ENCODE data around the gene PPIAL4G. TPM values are rescaled to one million over a fixed set of nuclear protein-coding genes. Genes with fewer than 3 reads are reported as not detected.
"Not testable (repeated sequence)": the region's sequence is repeated elsewhere in the genome, so short reads cannot be mapped to it uniquely, and the experiment has no call there.

PPIAL4G gene
- under 1 TPM in 1 of 6 donors, not detected in 5; 0.10 TPM for total RNA-seq

- not testable (repeated sequence) for DNase-seq; ATAC-seq (ENCODE audit: low FRiP score in 2 of 2); H3K4me1 ChIP-seq; H3K4me3 ChIP-seq; H3K27ac ChIP-seq; H3K9me3 ChIP-seq; H3K36me3 ChIP-seq; H3K27me3 ChIP-seq
- WGBS, 2 donors, result 85 to 90% methylated on average over 10 to 12 of the region's 12 CpGs
These were observed at the start of gene PPIAL4G for GRCh38 chr1:148483029-148483428. PPIAL4G (minus strand) TSS chr1:148483302; CDS start chr1:148483252, 50 bp downstream.

- not testable (repeated sequence) for H3K9me3 ChIP-seq; H3K36me3 ChIP-seq; ATAC-seq (ENCODE audit: low FRiP score in 2 of 2); H3K27ac ChIP-seq; DNase-seq; H3K4me3 ChIP-seq; H3K27me3 ChIP-seq; H3K4me1 ChIP-seq
- 80% methylated on average over 1 of the region's 4 CpGs; no CpG with 5 or more reads in 1 of the 2 donors for WGBS, 2 donors
These were observed 49.1 kb upstream of the PPIAL4G start for GRCh38 chr1:148532158-148532557.

GRCh38 chr1:148529101-148529567 is 46.0 kb upstream of the PPIAL4G start:
- H3K4me1 ChIP-seq; H3K27me3 ChIP-seq; H3K36me3 ChIP-seq; ATAC-seq (ENCODE audit: low FRiP score in 2 of 2); H3K9me3 ChIP-seq: not testable (repeated sequence)
- Histone ChIP-seq H3K4me3 (peak overlapping the region in 3 of 4 donors; percentile 26 to 35 (median 33)), H3K27ac (peak overlapping the region in 1 of 4 donors; percentile 30)
- 4 to 10% methylated on average over 12 to 23 of the region's 25 CpGs for WGBS, 2 donors
- peak; percentile 43 to 50 for DNase-seq

GRCh38 chr1:148528591-148528990 is 45.5 kb upstream of the PPIAL4G start:
- Histone ChIP-seq H3K4me3 (peak overlapping the region in 3 of 4 donors; percentile 26 to 35 (median 33)), H3K27ac (peak overlapping the region in 1 of 4 donors; percentile 30)
- DNase-seq; H3K36me3 ChIP-seq; H3K9me3 ChIP-seq; ATAC-seq (ENCODE audit: low FRiP score in 2 of 2); H3K4me1 ChIP-seq; H3K27me3 ChIP-seq: not testable (repeated sequence)
- no CpG with 5 or more reads among the region's 24 CpGs for WGBS, 2 donors

DNA sequence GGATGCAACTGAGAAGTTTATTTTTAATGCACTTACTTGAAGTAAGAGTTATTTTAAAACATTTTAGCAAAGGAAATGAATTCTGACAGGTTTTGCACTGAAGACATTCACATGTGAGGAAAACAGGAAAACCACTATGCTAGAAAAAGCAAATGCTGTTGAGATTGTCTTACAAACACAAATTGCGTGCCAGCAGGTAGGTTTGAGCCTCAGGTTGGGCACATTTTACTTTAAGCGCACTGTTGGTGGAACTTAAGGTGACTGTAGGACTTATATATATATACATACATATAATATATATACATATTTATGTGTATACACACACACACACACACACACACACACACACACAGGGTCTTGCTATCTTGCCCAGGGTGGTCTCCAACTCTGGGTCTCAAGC is 43.5 kb upstream of the PPIAL4G start:
- not testable (repeated sequence) for H3K4me1 ChIP-seq; DNase-seq; H3K27ac ChIP-seq; H3K4me3 ChIP-seq; H3K36me3 ChIP-seq; H3K27me3 ChIP-seq; H3K9me3 ChIP-seq; ATAC-seq (ENCODE audit: low FRiP score in 2 of 2)
- WGBS, 2 donors, result 80 to 82% methylated on average over 2 of the region's 2 CpGs

DNA sequence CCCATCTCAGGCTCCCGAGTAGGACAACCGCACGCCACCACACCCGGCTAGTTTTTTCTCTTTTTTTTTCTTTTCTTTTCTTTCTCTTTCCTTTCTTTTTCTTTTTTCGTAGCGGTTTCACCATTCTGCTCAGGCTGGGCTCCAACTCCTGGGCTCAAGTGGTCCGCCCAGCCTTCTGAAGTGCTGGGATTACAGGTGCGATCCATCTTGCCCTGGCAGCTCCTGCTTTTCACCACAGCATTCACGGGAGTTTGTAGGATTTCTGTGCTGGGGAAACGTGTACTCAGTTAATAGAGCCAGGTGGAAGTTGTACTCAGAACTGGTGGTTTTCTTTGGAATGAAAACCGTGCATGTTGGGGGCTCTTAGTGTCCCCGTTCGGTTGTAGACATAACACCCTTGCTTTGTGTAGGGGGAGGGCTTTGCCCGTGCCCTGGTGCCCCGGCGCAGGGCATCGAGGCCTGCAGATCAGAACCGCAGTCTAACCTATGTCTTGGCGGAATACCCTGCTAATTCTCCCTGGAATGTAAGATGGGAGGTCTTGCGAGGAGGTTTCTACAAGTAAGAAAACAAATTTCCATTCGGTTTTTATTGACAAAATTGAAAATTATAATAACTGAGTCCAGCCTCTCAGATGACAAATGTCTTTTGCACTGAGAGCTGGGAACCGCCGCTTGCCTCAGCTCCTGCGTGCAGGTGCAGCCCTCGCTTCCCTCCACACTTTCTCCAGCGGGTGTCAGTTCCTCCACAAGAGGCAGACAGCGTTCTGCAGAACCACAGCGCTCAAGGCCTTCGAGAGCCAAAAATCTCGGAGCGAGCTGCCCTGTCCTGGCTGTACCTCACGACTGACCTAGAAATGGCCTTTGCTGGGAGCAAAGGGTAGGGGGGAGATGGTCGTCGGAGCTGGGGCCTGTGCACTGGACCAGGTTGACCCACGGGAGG is 40.4 kb upstream of the PPIAL4G start:
- not testable (repeated sequence) for H3K27me3 ChIP-seq, H3K4me1 ChIP-seq, H3K36me3 ChIP-seq, H3K27ac ChIP-seq, H3K9me3 ChIP-seq, DNase-seq
- 9 to 30% methylated on average over 5 to 12 of the region's 35 CpGs for WGBS, 2 donors
- H3K4me3 ChIP-seq, result peak overlapping the region in 3 of 4 donors; percentile 33 to 48 (median 48)
- ATAC-seq (ENCODE audit: low FRiP score in 2 of 2), result peak; percentile 5 to 70

DNA sequence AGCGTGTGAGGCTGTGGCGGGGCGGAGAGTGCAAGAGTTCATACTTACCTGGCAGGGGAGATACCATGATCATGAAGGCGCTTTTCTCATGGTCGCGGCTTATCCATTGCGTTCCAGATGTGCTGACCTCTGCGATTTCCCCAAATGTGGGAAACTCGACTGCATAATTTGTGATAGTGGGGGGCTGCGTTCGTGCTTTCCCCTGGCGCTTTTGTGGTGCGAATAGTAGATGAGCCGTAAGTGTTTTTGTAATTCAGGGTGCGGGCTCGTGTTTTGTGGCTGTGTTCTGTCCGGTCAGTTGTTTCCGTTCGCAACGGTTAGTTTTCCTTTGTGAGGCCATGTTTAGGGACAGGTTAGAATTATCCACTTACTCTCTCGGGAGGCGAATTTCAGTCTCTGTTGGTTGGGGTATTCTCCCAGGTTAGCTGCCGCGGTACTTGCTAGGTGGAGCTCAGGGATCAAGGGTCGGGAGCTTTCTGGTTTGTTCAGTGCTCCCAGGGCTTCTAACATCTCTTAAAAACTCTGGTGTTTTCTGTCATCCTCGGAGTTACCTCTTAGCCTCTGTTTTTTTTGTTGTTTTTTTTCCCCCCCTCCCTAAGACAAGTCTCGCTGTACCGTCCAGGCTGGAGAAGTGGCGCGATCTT is 39.6 kb upstream of the PPIAL4G start:
- not testable (repeated sequence) for H3K27me3 ChIP-seq, H3K9me3 ChIP-seq, H3K36me3 ChIP-seq, H3K4me1 ChIP-seq
- ATAC-seq (ENCODE audit: low FRiP score in 2 of 2) (peak; percentile 94 to 95), DNase-seq (peak in 1 of 2 donors; percentile 91)
- WGBS, 2 donors, result 1 to 2% methylated on average over 15 to 30 of the region's 30 CpGs
- TF ChIP-seq, protein P1, sequence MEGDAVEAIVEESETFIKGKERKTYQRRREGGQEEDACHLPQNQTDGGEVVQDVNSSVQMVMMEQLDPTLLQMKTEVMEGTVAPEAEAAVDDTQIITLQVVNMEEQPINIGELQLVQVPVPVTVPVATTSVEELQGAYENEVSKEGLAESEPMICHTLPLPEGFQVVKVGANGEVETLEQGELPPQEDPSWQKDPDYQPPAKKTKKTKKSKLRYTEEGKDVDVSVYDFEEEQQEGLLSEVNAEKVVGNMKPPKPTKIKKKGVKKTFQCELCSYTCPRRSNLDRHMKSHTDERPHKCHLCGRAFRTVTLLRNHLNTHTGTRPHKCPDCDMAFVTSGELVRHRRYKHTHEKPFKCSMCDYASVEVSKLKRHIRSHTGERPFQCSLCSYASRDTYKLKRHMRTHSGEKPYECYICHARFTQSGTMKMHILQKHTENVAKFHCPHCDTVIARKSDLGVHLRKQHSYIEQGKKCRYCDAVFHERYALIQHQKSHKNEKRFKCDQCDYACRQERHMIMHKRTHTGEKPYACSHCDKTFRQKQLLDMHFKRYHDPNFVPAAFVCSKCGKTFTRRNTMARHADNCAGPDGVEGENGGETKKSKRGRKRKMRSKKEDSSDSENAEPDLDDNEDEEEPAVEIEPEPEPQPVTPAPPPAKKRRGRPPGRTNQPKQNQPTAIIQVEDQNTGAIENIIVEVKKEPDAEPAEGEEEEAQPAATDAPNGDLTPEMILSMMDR (IDR thresholded peaks at IDR 0.05), result peak in 3 of 6 experiments; percentile 5 to 9 (median 7)
- TF ChIP-seq EP300 (IDR thresholded peaks at IDR 0.05) (peak in 1 of 4 donors; percentile 68), POLR2AphosphoS5 (IDR thresholded peaks at IDR 0.05) (peak; percentile 99), POLR2A (IDR thresholded peaks at IDR 0.05) (peak; percentile 69 to 99 (median 96))
- Histone ChIP-seq H3K27ac (peak overlapping the region; percentile 53 to 81 (median 71)), H3K4me3 (peak overlapping the region; percentile 7 to 48 (median 40))

- WGBS, 2 donors, result 4 to 5% methylated on average over 14 to 18 of the region's 23 CpGs
- not testable (repeated sequence) for H3K4me1 ChIP-seq, H3K9me3 ChIP-seq, H3K27me3 ChIP-seq, H3K36me3 ChIP-seq
- ATAC-seq (ENCODE audit: low FRiP score in 2 of 2), result peak; percentile 90 to 93
- H3K4me3 ChIP-seq, result peak overlapping the region in 3 of 4 donors; percentile 33 to 48 (median 48)
- peak; percentile 83 to 88 for DNase-seq
- H3K27ac ChIP-seq, result peak overlapping the region in 3 of 4 donors; percentile 53 to 81 (median 70)
These were observed 39.0 kb upstream of the PPIAL4G start for GRCh38 chr1:148522072-148522471.

- not testable (repeated sequence) for H3K9me3 ChIP-seq; ATAC-seq (ENCODE audit: low FRiP score in 2 of 2); DNase-seq
These were observed 31.2 kb upstream of the PPIAL4G start for GRCh38 chr1:148514310-148514709.

GRCh38 chr1:148512571-148513184 is 29.6 kb upstream of the PPIAL4G start:
- DNase-seq; H3K27me3 ChIP-seq; H3K36me3 ChIP-seq; H3K9me3 ChIP-seq; H3K4me1 ChIP-seq; H3K4me3 ChIP-seq; H3K27ac ChIP-seq; ATAC-seq (ENCODE audit: low FRiP score in 2 of 2): not testable (repeated sequence)
- WGBS, 2 donors, result 86 to 91% methylated on average over 4 to 7 of the region's 9 CpGs

More at GRCh38 chr1:148514310-148514709, 31.2 kb upstream of the PPIAL4G start:
- H3K4me1 ChIP-seq, H3K4me3 ChIP-seq, H3K27ac ChIP-seq, H3K36me3 ChIP-seq, H3K27me3 ChIP-seq: not testable (repeated sequence)
- no CpG with 5 or more reads among the region's 3 CpGs for WGBS, 2 donors

- not testable (repeated sequence) for H3K9me3 ChIP-seq; H3K36me3 ChIP-seq; ATAC-seq (ENCODE audit: low FRiP score in 2 of 2); H3K4me3 ChIP-seq; H3K27ac ChIP-seq; H3K4me1 ChIP-seq; H3K27me3 ChIP-seq; DNase-seq
These were observed 10.8 kb upstream of the PPIAL4G start for GRCh38 chr1:148493933-148494332.
